Measurements from ENCODE around the gene SULT6B1.

SULT6B1 gene

DNA sequence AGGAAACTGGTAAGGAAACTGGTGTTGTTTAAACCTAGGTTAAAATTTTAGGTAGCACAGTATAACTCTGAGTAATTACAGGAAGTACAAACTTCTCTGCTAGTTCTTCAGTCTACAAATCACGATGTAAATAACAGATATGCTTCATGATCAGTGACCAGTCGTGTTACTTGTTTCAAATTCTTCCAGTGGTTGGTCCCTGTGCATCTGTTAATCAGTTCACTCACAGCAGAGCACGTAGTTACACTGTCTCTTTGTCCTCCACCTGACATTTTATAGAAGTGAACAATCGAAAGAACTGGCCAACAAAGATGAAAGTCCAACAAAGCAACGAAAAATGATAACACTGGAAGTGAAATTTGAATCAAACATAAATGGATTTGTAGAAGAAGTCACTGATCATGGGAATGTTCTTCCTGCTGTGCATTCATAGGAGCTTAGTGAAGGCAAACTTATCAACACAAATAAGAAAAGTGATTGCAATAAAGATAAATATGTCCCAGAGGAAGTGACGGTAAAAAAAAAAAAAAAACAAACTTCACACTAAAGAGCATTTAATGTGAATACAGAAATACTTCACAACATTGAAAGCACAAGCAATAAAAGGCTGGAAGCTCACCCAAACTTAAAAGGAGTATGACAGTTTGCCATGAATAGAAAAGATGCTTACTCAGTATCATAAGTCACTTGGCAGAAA is 38.7 kb downstream of the SULT6B1 start:
- DNase-seq (ENCODE audit: low read depth) = no peak

DNA sequence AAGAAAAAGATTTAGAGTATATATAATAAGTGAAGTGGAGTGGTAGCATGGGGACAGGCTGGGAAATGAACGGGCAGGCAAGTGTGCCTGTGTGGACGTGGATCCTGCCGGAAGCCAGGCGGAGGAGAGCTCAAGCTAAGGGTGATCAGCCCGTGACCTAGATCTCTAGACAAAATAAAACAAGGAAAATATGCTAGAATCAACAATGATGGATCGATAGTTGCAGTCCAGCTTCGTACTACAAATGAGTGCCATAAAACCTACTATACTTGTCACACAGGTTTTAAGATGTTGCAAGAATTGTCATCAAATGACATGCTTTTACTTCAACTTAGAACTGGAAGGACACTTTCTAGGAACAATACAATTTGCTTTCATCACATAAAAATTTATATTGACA is 40.1 kb downstream of the SULT6B1 start:
- no peak for DNase-seq (ENCODE audit: low read depth)

GRCh38 chr2:37146062-37146461 is 42.4 kb downstream of the SULT6B1 start:
- DNase-seq (ENCODE audit: low read depth) = no peak

DNA sequence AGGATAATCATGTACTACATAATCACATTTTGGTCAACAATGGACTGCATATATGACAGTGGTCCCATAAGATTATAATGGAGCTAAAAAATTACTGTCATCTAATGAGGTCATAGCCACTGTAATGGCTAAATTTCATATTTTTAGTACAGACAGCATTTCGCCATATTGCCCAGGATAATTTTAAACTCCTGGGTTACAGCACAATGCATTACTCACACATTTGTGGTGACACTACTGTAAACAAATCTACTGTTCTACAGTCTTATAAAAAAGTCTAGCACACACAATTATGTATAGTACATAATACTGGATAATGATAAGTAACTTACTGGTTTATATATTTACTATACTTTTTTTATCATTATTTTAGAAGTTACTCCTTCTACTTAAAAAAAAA is 44.5 kb downstream of the SULT6B1 start:
- no peak for DNase-seq (ENCODE audit: low read depth)

DNA sequence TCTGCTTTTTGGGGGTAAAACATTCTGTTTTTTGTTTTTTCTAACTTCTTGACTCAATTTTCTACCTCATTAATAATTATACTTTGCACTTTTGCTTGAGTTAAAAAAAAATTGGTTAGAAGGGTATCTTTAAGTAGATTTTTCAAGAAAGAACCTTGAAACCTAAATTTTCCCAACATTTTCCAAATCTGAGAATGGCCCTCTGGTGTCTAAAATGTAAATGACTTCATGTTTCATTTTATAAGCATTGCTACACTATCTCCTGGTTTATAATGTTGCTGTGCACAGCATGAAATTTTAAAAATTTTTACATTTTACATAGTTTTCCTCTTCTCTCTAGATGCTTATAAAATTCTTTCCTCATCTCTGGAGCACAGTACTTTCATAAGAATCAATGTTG is 45.9 kb downstream of the SULT6B1 start:
- DNase-seq (ENCODE audit: low read depth) = no peak

GRCh38 chr2:37132914-37133313 is 55.6 kb downstream of the SULT6B1 start:
- no peak for DNase-seq (ENCODE audit: low read depth)

- DNase-seq (ENCODE audit: low read depth) = no peak
Observed at GRCh38 chr2:37125416-37125815, 63.1 kb downstream of the SULT6B1 start.

- DNase-seq (ENCODE audit: low read depth) = no peak
Observed at GRCh38 chr2:37119157-37119556, 69.3 kb downstream of the SULT6B1 start.

Data from activated T-helper 9 cell treated with anti-CD3 and anti-CD28 coated beads, Interleukin-2, amount 50 U/mL, for 16 hours (primary cell).